CD4-positive, alpha-beta T cell (primary cell): ENCODE data around the gene FOXC2. TPM values are rescaled to one million over a fixed set of nuclear protein-coding genes. Genes with fewer than 3 reads are reported as not detected.

Source experiments
- ATAC-seq: fragments of 200-7000 bp; cut with Tn5 transposase; one replicate; pipeline ENCODE4 v1.10.0; 2022; ENCODE audit warnings: mild to moderate bottlenecking; ENCODE audit not compliant: poor library complexity
- CTCF ChIA-PET: fragments of 350-600 bp; sonication (Branson Sonifier 250); formaldehyde crosslinking; loops from one replicate; lab custom pipeline; 2021; ENCODE audit warnings: antibody characterized with exemption, inconsistent platforms; lab: Charles Lee
- POLR2A ChIA-PET: fragments of 350-600 bp; sonication (Branson Sonifier 250); formaldehyde crosslinking; loops from one replicate; lab custom pipeline; 2021; ENCODE audit warnings: antibody characterized with exemption, inconsistent platforms; lab: Charles Lee
- DNase-seq, 14 experiments: peaks; one replicate each; pipeline ENCODE4 v3.0.0-alpha.2; 2013 to 2020; ENCODE audit warnings: mixed read lengths in 2 of 14
- H3K27ac ChIP-seq, 2 donors: one replicate each; pipeline versions ENCODE4 v1.5.1 to v1.7.0; 2013; ENCODE audit warnings: low read length in 2 of 2, low read depth in 1 of 2, mild to moderate bottlenecking in 1 of 2
- H3K27me3 ChIP-seq, 2 experiments: 1 replicate in 1 of 2; 2 replicates in 1 of 2; pipeline versions ENCODE4 v1.6.1 to v1.7.0; 2013; ENCODE audit warnings: low read length in 2 of 2, control low read depth in 1 of 2, mild to moderate bottlenecking in 1 of 2, moderate library complexity in 1 of 2; ENCODE audit not compliant: insufficient read depth in 2 of 2, control insufficient read depth in 1 of 2
- H3K36me3 ChIP-seq: one replicate; pipeline ENCODE4 v1.6.1; 2013; ENCODE audit warnings: low read length, control low read depth; ENCODE audit not compliant: insufficient read depth
- H3K4me1 ChIP-seq: one replicate; pipeline ENCODE4 v1.6.1; 2013; ENCODE audit warnings: low read length, control low read depth; ENCODE audit not compliant: insufficient read depth
- H3K4me3 ChIP-seq: one replicate; pipeline ENCODE4 v1.5.1; 2013; ENCODE audit warnings: mild to moderate bottlenecking, low read length, moderate library complexity
- H3K9me3 ChIP-seq, 2 experiments: 1 replicate in 1 of 2; 2 replicates in 1 of 2; pipeline versions ENCODE4 v1.6.1 to v1.7.0; 2013; ENCODE audit warnings: low read length in 2 of 2, mild to moderate bottlenecking in 2 of 2, control low read depth in 1 of 2, moderate library complexity in 1 of 2; ENCODE audit not compliant: control insufficient read depth in 1 of 2, insufficient read depth in 1 of 2
- H3K27ac Mint-ChIP-seq: one replicate; pipeline ENCODE4 v1.8.0; 2020; ENCODE audit warnings: mixed read lengths
- H3K27me3 Mint-ChIP-seq: one replicate; pipeline ENCODE4 v1.8.0; 2021; ENCODE audit warnings: mixed read lengths
- H3K36me3 Mint-ChIP-seq: one replicate; pipeline ENCODE4 v1.8.0; 2021; ENCODE audit warnings: low read depth, mixed read lengths
- H3K4me1 Mint-ChIP-seq: one replicate; pipeline ENCODE4 v1.8.0; 2021; ENCODE audit warnings: low read depth, mixed read lengths
- H3K4me3 Mint-ChIP-seq: one replicate; pipeline ENCODE4 v1.8.0; 2020; ENCODE audit warnings: mild to moderate bottlenecking, mixed read lengths
- H3K9me3 Mint-ChIP-seq: one replicate; pipeline ENCODE4 v1.8.0; 2020; ENCODE audit warnings: mixed read lengths
- CTCF ChIP-seq: fragments of 200-600 bp; IDR thresholded peaks from one replicate; pipeline ENCODE4 v1.8.0; 2022; ENCODE audit warnings: antibody characterized with exemption, mild to moderate bottlenecking
- intact Hi-C, 2 experiments: fragments of 100-400 bp; cut with DNase I in 1 of 2; cut with micrococcal nuclease in 1 of 2; formaldehyde crosslinking; loops; one replicate each; pipeline versions ENCODE4 v1.15.1 to v1.9.0; 2023 to 2025; cut with DNase I, micrococcal nuclease
- total RNA-seq, 174 experiments: library from RNA in 2 of 174; stranded (reverse) in 2 of 174; gene quantifications; one replicate each; pipeline ENCODE4 v1.2.3 and lab custom pipeline; 2021 to 2026

FOXC2 gene
- total RNA-seq, 2 experiments from 2014 or later = 0.11 to 0.19 TPM

- Mint-ChIP-seq H3K27me3 (peaks cover 85% of the 10 kb centered on the region), H3K9me3 (no peaks in the 10 kb centered on the region), H3K36me3 (no peaks in the 10 kb centered on the region), H3K27ac (no peak overlapping the region), H3K4me1 (peaks cover 8% of the 10 kb centered on the region), H3K4me3 (no peak overlapping the region)
- DNase-seq (no peak), ATAC-seq (no peak)
- no peak overlapping the region for H3K4me3 ChIP-seq
- no peaks in the 10 kb centered on the region for H3K36me3 ChIP-seq
- CTCF ChIA-PET = no interaction called here
- POLR2A ChIA-PET = no interaction called here
- TF ChIP-seq CTCF = no peak
- peaks cover 13% of the 10 kb centered on the region for H3K4me1 ChIP-seq
- H3K27ac ChIP-seq = no peak overlapping the region
- intact Hi-C loops = no loop called here
- H3K27me3 ChIP-seq = peaks cover 59 to 63% of the 10 kb centered on the region in 2 experiments
- peaks cover 0 to 6% of the 10 kb centered on the region in 2 experiments for H3K9me3 ChIP-seq
Observed at GRCh38 chr16:86579268-86580062, 12.8 kb downstream of the FOXC2 start.

- DNase-seq (no peak), ATAC-seq (no peak)
- intact Hi-C loops = no loop called here
- H3K4me1 ChIP-seq = peaks cover 13% of the 10 kb centered on the region
- ChIA-PET POLR2A (no interaction called here), CTCF (no interaction called here)
- H3K4me3 Mint-ChIP-seq = no peak overlapping the region
- H3K27me3 Mint-ChIP-seq = peaks cover 81% of the 10 kb centered on the region
- no peaks in the 10 kb centered on the region for H3K9me3 Mint-ChIP-seq
- no peaks in the 10 kb centered on the region for H3K36me3 Mint-ChIP-seq
- peaks cover 8% of the 10 kb centered on the region for H3K4me1 Mint-ChIP-seq
- peaks cover 0 to 6% of the 10 kb centered on the region in 2 experiments for H3K9me3 ChIP-seq
- TF ChIP-seq CTCF = no peak
- no peak overlapping the region for H3K27ac Mint-ChIP-seq
- H3K27ac ChIP-seq = no peak overlapping the region
- no peaks in the 10 kb centered on the region for H3K36me3 ChIP-seq
- no peak overlapping the region for H3K4me3 ChIP-seq
- peaks cover 51 to 56% of the 10 kb centered on the region in 2 experiments for H3K27me3 ChIP-seq
Observed at GRCh38 chr16:86580063-86580790, 13.6 kb downstream of the FOXC2 start.

GRCh38 chr16:86580791-86581170 is 14.2 kb downstream of the FOXC2 start:
- Mint-ChIP-seq H3K27ac (no peak overlapping the region), H3K4me1 (peaks cover 7% of the 10 kb centered on the region), H3K27me3 (peaks cover 81% of the 10 kb centered on the region), H3K36me3 (no peaks in the 10 kb centered on the region), H3K4me3 (no peak overlapping the region), H3K9me3 (no peaks in the 10 kb centered on the region)
- no peak for TF ChIP-seq CTCF
- Histone ChIP-seq H3K27me3 (peaks cover 47 to 50% of the 10 kb centered on the region in 2 experiments), H3K36me3 (no peaks in the 10 kb centered on the region), H3K4me1 (peaks cover 10% of the 10 kb centered on the region), H3K27ac (no peak overlapping the region), H3K9me3 (peaks cover 0 to 6% of the 10 kb centered on the region in 2 experiments), H3K4me3 (no peak overlapping the region)
- intact Hi-C loops = no loop called here
- POLR2A ChIA-PET = no interaction called here
- ATAC-seq (no peak), DNase-seq (no peak)
- CTCF ChIA-PET = no interaction called here
